GM23248 (cell line): ENCODE measurements around the gene ESPNL.

ENCODE experiments used
- EZH2 ChIP-seq: fragments of 200-600 bp; sonication (generic); IDR thresholded peaks from 2 replicates; pipeline ENCODE4 v1.6.1; 2018; ENCODE audit warnings: antibody characterized with exemption, mild to moderate bottlenecking; ENCODE audit not compliant: insufficient read depth, poor library complexity, severe bottlenecking
- EZH2phosphoT487 ChIP-seq: fragments of 200-600 bp; sonication (generic); IDR thresholded peaks from 2 replicates; pipeline ENCODE4 v1.6.1; 2018; ENCODE audit warnings: antibody characterized with exemption, moderate library complexity, mild to moderate bottlenecking, low read depth; ENCODE audit not compliant: insufficient read depth

- no peak for TF ChIP-seq EZH2phosphoT487
- TF ChIP-seq EZH2: no peak
These were observed 19.8 kb downstream of the ESPNL start for GRCh38 chr2:238119756-238120462.
